ENCODE measurements around the gene TSEN15.

TSEN15 gene

GRCh38 chr1:184022668-184023067 lies 28.9 kb upstream of the TSEN15 start (continued):
- TF ChIP-seq HIC1 (tag by site-specific recombination; IDR thresholded peaks at IDR 0.05) (no peak), ZBTB6 (tag by site-specific recombination; IDR thresholded peaks at IDR 0.05) (no peak), PRDM6 (tag by site-specific recombination; IDR thresholded peaks at IDR 0.05) (peak; percentile 65), ZNF501 (tag by site-specific recombination; IDR thresholded peaks at IDR 0.05) (no peak), ZNF530 (tag by site-specific recombination; IDR thresholded peaks at IDR 0.05; ENCODE audit: low read depth) (no peak), ZNF514 (tag by site-specific recombination; IDR thresholded peaks at IDR 0.05) (no peak), HOXA7 (CRISPR knock-in tag; IDR thresholded peaks at IDR 0.05; ENCODE audit: borderline replicate concordance) (no peak), ZNF140 (tag by site-specific recombination; IDR thresholded peaks at IDR 0.05) (no peak), TRIM28 (IDR thresholded peaks at IDR 0.05; ENCODE audit: borderline replicate concordance, low read length) (0 out of 2 replicates have a peak, but pooled peaks have one; percentile 25)

GRCh38 chr1:184023171-184023570 lies 28.4 kb upstream of the TSEN15 start:
- peaks cover 23% of the 10 kb centered on the region for H3K4me1 ChIP-seq (ENCODE audit: control insufficient read depth, insufficient read depth, low read length)
- CTCF ChIA-PET = interaction anchor here (0.6 to 1.0 kb wide), 2 partner anchors 304 to 368 kb away, joined by 3 read pairs; no protein-coding TSS in a partner anchor
- no peaks in the 10 kb centered on the region for H3K9me3 ChIP-seq (ENCODE audit: control insufficient read depth, insufficient read depth, low read depth, low read length)
- no peak overlapping the region for H3K4me3 ChIP-seq (ENCODE audit: low read depth, low read length)
- no peak overlapping the region for H3K27ac ChIP-seq (ENCODE audit: extremely low read depth, low read depth, low read length)
- TF ChIP-seq ZBTB49 (tag by site-specific recombination; IDR thresholded peaks at IDR 0.05; ENCODE audit: low read depth) = no peak
- no peak for TF ChIP-seq ZNF544 (tag by site-specific recombination; IDR thresholded peaks at IDR 0.05)
- no peak for TF ChIP-seq ZNF776 (tag by site-specific recombination; IDR thresholded peaks at IDR 0.05; ENCODE audit: borderline replicate concordance)
- H3K36me3 ChIP-seq (ENCODE audit: control insufficient read depth in 2 of 2, insufficient read depth in 1 of 2, low read length in 2 of 2) = no peaks in the 10 kb centered on the region
- POLR2A ChIA-PET = interaction anchor here (1.4 kb wide), 1 partner anchor 28 kb away, joined by 3 read pairs; the partner anchor contains the start of gene TSEN15

GRCh38 chr1:184025242-184025675 lies 26.3 kb upstream of the TSEN15 start:
- no peak overlapping the region for H3K4me3 ChIP-seq (ENCODE audit: low read depth, low read length)
- H3K27ac ChIP-seq (ENCODE audit: extremely low read depth, low read depth, low read length) = peak overlapping the region; percentile 19; the same call in 1 of the 2 replicates
- H3K36me3 ChIP-seq (ENCODE audit: control insufficient read depth in 2 of 2, insufficient read depth in 1 of 2, low read length in 2 of 2) = no peaks in the 10 kb centered on the region
- H3K4me1 ChIP-seq (ENCODE audit: control insufficient read depth, insufficient read depth, low read length) = peaks cover 29% of the 10 kb centered on the region
- H3K9me3 ChIP-seq (ENCODE audit: control insufficient read depth, insufficient read depth, low read depth, low read length) = no peaks in the 10 kb centered on the region
- ChIA-PET CTCF (interaction anchor here (0.7 kb wide), 1 partner anchor 32 kb away, joined by 3 read pairs; no protein-coding TSS in a partner anchor), POLR2A (interaction anchor here (0.7 to 0.9 kb wide), 2 partner anchors 11 to 95 kb away, joined by 4 to 5 read pairs; no protein-coding TSS in a partner anchor)
- TF ChIP-seq ZNF561 (tag by site-specific recombination; IDR thresholded peaks at IDR 0.05; ENCODE audit: borderline replicate concordance) = 0 out of 2 replicates have a peak, but pooled peaks have one; percentile 45
- peak; percentile 57 for TF ChIP-seq ZBTB17 (tag by site-specific recombination; IDR thresholded peaks at IDR 0.05)
- peak; percentile 41; the same call in 1 of the 2 replicates for TF ChIP-seq ZSCAN30 (tag by site-specific recombination; IDR thresholded peaks at IDR 0.05)
- no peak for TF ChIP-seq BCL11B (tag by site-specific recombination; IDR thresholded peaks at IDR 0.05; ENCODE audit: low read depth)
- peak; percentile 72 for TF ChIP-seq ZNF843 (tag by site-specific recombination; IDR thresholded peaks at IDR 0.05)
- TF ChIP-seq ZNF366 (tag by site-specific recombination; conservative IDR thresholded peaks at IDR 0.05) = peak; percentile 68
- no peak for TF ChIP-seq ZBTB44 (tag by site-specific recombination; IDR thresholded peaks at IDR 0.05)
- peak; percentile 72; the same call in 1 of the 2 replicates for TF ChIP-seq OSR2 (tag by site-specific recombination; IDR thresholded peaks at IDR 0.05)
- TF ChIP-seq ZNF280D (tag by site-specific recombination; IDR thresholded peaks at IDR 0.05) = no peak

Data from HEK293 (cell line).